SK-N-SH (cell line): ENCODE data around the gene ARHGAP6. TPM values are rescaled to one million over a fixed set of nuclear protein-coding genes. Genes with fewer than 3 reads are reported as not detected.

Experiments used
- CTCF ChIA-PET: fragments of 300-600, 350-600 bp; formaldehyde crosslinking; extraction: SDS; loops from one replicate; lab custom pipeline; 2021; lab: Yijun Ruan, JAX
- POLR2A ChIA-PET: fragments of 350-600 bp; sonication (Branson Sonifier 250); formaldehyde crosslinking; extraction: SDS; loops from one replicate; lab custom pipeline; 2020; ENCODE audit warnings: antibody characterized with exemption, inconsistent platforms; lab: Yijun Ruan, JAX
- DNase-seq: peaks from one replicate; pipeline ENCODE4 v3.0.0; 2012
- H2AFZ ChIP-seq: fragments of 200-600 bp; sonication (generic); 2 replicates; pipeline ENCODE4 v1.8.1; 2016; ENCODE audit warnings: antibody characterized with exemption, mild to moderate bottlenecking, low read depth
- H3F3A ChIP-seq: fragments of 200-600 bp; sonication (generic); replicated peaks from 2 replicates; pipeline ENCODE3; 2016; ENCODE audit warnings: antibody characterized with exemption, mild to moderate bottlenecking; ENCODE audit not compliant: insufficient read depth
- H3K27ac ChIP-seq, 2 experiments: fragments of 200-500 bp in 1 of 2; fragments of 200-600 bp in 1 of 2; sonication (Bioruptor generic) in 1 of 2; sonication (generic), shearing (Covaris generic) in 1 of 2; 2 replicates each; pipeline versions ENCODE4 v1.5.1 to v1.6.1; 2014 to 2016; ENCODE audit warnings: low read depth in 2 of 2, inconsistent platforms in 1 of 2, low read length in 1 of 2, mild to moderate bottlenecking in 1 of 2, mixed read lengths in 1 of 2
- H3K27me3 ChIP-seq: fragments of 200-600 bp; sonication (generic), shearing (Covaris generic); 2 replicates; pipeline ENCODE4 v1.6.1; 2016; ENCODE audit warnings: mixed run types; ENCODE audit not compliant: insufficient read depth
- H3K36me3 ChIP-seq, 2 experiments: fragments of 200-500 bp in 1 of 2; fragments of 200-600 bp in 1 of 2; sonication (Bioruptor generic) in 1 of 2; sonication (generic) in 1 of 2; replicated peaks in 1 of 2; 2 replicates each; pipeline versions ENCODE3 to v1.5.1; 2014 to 2016; ENCODE audit warnings: low read length in 1 of 2, mild to moderate bottlenecking in 1 of 2; ENCODE audit not compliant: insufficient read depth in 2 of 2, control insufficient read depth in 1 of 2
- H3K4me1 ChIP-seq, 2 experiments: fragments of 200-500 bp in 1 of 2; fragments of 200-600 bp in 1 of 2; sonication (Bioruptor generic) in 1 of 2; sonication (generic), shearing (Covaris generic) in 1 of 2; 2 replicates each; pipeline versions ENCODE4 v1.5.1 to v1.6.1; 2014 to 2016; ENCODE audit warnings: low read depth in 1 of 2, low read length in 1 of 2, mixed run types in 1 of 2; ENCODE audit not compliant: insufficient read depth in 2 of 2, control insufficient read depth in 1 of 2
- H3K4me2 ChIP-seq: fragments of 200-600 bp; sonication (generic), shearing (Covaris generic); 2 replicates; pipeline ENCODE4 v1.6.1; 2017; ENCODE audit warnings: mixed run types
- H3K4me3 ChIP-seq, 2 experiments: fragments of 200-500 bp in 1 of 2; fragments of 200-600 bp in 1 of 2; sonication (Bioruptor generic) in 1 of 2; sonication (generic), shearing (Covaris generic) in 1 of 2; 2 replicates each; pipeline versions ENCODE4 v1.5.1 to v1.8.1; 2014 to 2016; ENCODE audit warnings: low read depth in 2 of 2, inconsistent platforms in 1 of 2, low read length in 1 of 2, mild to moderate bottlenecking in 1 of 2, mixed read lengths in 1 of 2, moderate library complexity in 1 of 2
- H3K79me2 ChIP-seq: fragments of 200-600 bp; sonication (generic); 2 replicates; pipeline ENCODE4 v1.8.1; 2017; ENCODE audit warnings: mild to moderate bottlenecking; ENCODE audit not compliant: insufficient read depth
- H3K9ac ChIP-seq: fragments of 200-600 bp; sonication (generic); 2 replicates; pipeline ENCODE4 v1.6.1; 2017; ENCODE audit warnings: mixed run types
- H3K9me2 ChIP-seq: fragments of 200-600 bp; sonication (generic); 2 replicates; pipeline ENCODE4 v1.6.1; 2017; ENCODE audit warnings: mixed run types
- H3K9me3 ChIP-seq: fragments of 200-600 bp; sonication (generic); 2 replicates; pipeline ENCODE4 v1.6.1; 2017; ENCODE audit warnings: mixed run types, mild to moderate bottlenecking, moderate library complexity
- H4K20me1 ChIP-seq: fragments of 200-600 bp; sonication (generic); 2 replicates; pipeline ENCODE4 v1.6.1; 2017; ENCODE audit warnings: mild to moderate bottlenecking, mixed run types; ENCODE audit not compliant: insufficient read depth
- CHD2 ChIP-seq: fragments of 150-350 bp; IDR thresholded peaks from 2 replicates; pipeline ENCODE4 v1.6.1; 2018; ENCODE audit warnings: low read length; ENCODE audit not compliant: partially characterized antibody
- CTCF ChIP-seq: fragments of 200-600 bp; sonication (generic); IDR thresholded peaks from 2 replicates; pipeline ENCODE4 v1.6.1; 2017; ENCODE audit warnings: antibody characterized with exemption, mild to moderate bottlenecking, moderate library complexity
- FOXM1 ChIP-seq: IDR thresholded peaks from 2 replicates; pipeline ENCODE4 v1.4.0; 2012; ENCODE audit warnings: low read depth, mild to moderate bottlenecking
- IRF3 ChIP-seq: fragments of 150-350 bp; IDR thresholded peaks from 2 replicates; pipeline ENCODE4 v1.6.1; 2016; ENCODE audit warnings: mild to moderate bottlenecking, low read depth, low read length
- MXI1 ChIP-seq: IDR thresholded peaks from 2 replicates; pipeline ENCODE4 v1.6.1; 2012; ENCODE audit warnings: mild to moderate bottlenecking, low read depth, low read length, improper control_type of control experiment
- POLR2AphosphoS5 ChIP-seq: IDR thresholded peaks from 2 replicates; pipeline ENCODE4 v1.6.1; 2012; ENCODE audit warnings: low read depth, low read length
- RAD21 ChIP-seq: IDR thresholded peaks from 2 replicates; pipeline ENCODE4 v1.6.1; 2012; ENCODE audit warnings: mild to moderate bottlenecking, low read length
- RCOR1 ChIP-seq: fragments of 150-350 bp; IDR thresholded peaks from 2 replicates; pipeline ENCODE4 v1.6.1; 2017; ENCODE audit warnings: antibody characterized with exemption, low read length
- RXRA ChIP-seq: IDR thresholded peaks from 2 replicates; pipeline ENCODE4 v1.4.0; 2012; ENCODE audit warnings: low read depth, mild to moderate bottlenecking, borderline replicate concordance
- SIN3A ChIP-seq: IDR thresholded peaks from 2 replicates; pipeline ENCODE4 v1.6.1; 2012; ENCODE audit warnings: low read depth, mild to moderate bottlenecking, low read length, moderate library complexity, borderline replicate concordance
- TCF12 ChIP-seq: IDR thresholded peaks from 2 replicates; pipeline ENCODE4 v1.4.0; 2012
- WGBS: methylation state at CpG from one replicate; pipeline ENCODE4 v1.1.6; 2017; ENCODE audit warnings: low lambda C conversion rate; 5-methylcytosine and 5-hydroxymethylcytosine counted together
- polyA plus RNA-seq, 3 experiments: library from polyadenylated mRNA; depleted of rRNA; stranded (reverse); fragments of >200 nt; gene quantifications; 2 replicates each; pipeline ENCODE4 v1.2.3, GENCODE V29; 2012

ARHGAP6 gene
- polyA plus RNA-seq, 1 of the 3 experiments (the other 2 are of a cell fraction) = 0.16 TPM

DNA sequence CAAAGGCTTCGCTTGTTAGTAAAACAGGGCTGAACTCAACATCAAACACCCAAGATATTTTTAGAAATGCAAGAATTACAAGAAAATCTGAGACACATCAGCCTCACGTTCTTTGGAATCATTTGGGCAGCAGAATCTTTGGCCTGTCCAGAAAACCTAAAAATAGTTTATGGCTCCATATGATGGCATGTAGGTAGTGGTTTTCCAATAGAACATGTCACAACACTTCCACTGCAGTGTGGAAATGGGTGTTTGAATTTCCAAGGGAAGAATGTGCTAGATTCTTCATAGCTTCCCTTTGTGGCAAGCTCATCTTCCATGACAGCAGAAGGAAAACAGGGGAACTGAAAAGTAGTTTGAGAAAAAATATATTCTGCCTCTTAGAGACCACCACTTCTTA is 118.8 kb downstream of the ARHGAP6 start:
- POLR2A ChIA-PET = no interaction called here
- Histone ChIP-seq H3K4me2 (no peak overlapping the region), H3K4me1 (no peaks in the 10 kb centered on the region), H3K79me2 (no peaks in the 10 kb centered on the region), H3K9me3 (no peaks in the 10 kb centered on the region), H3K4me3 (no peak overlapping the region), H4K20me1 (no peaks in the 10 kb centered on the region), H3K36me3 (no peaks in the 10 kb centered on the region), H3F3A (no peaks in the 10 kb centered on the region), H3K9ac (no peak overlapping the region), H3K27me3 (no peaks in the 10 kb centered on the region), H3K9me2 (no peaks in the 10 kb centered on the region), H2AFZ (no peak overlapping the region), H3K27ac (no peak overlapping the region)
- WGBS = 9% methylated on average over 2 of the region's 2 CpGs
- TF ChIP-seq IRF3 = no peak
- no peak for TF ChIP-seq FOXM1
- no peak for TF ChIP-seq RCOR1
- TF ChIP-seq MXI1 = no peak
- no peak for TF ChIP-seq RXRA
- no peak for TF ChIP-seq RAD21
- no peak for TF ChIP-seq CHD2
- TF ChIP-seq POLR2AphosphoS5 = no peak
- TF ChIP-seq SIN3A = no peak
- CTCF ChIA-PET = no interaction called here
- DNase-seq = no peak

DNA sequence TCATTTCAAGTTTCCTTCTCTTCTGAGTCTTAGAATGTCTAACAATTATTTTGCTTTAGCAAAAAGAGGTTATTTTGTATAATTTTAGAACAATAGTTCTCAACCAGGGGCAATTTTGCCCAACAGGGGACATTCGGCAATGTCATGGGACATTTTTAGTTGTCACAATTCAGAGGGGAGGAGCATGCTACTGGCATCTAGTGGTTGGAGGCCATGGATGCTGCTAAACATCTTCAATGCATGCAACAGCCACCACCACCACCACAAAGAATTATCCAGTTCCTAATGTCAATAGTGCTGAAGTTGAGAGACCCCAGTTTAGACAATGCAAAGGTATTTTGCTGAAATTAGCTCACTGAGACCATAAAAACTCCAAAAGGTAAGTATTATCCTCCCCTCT is 122.5 kb downstream of the ARHGAP6 start:
- no peaks in the 10 kb centered on the region for H3K9me3 ChIP-seq
- no peak for DNase-seq
- H3K27me3 ChIP-seq = no peaks in the 10 kb centered on the region; the same call in 1 of the 2 replicates
- H3K9ac ChIP-seq = no peak overlapping the region
- POLR2A ChIA-PET = no interaction called here
- H3K4me3 ChIP-seq = no peak overlapping the region
- H2AFZ ChIP-seq = no peak overlapping the region
- no peaks in the 10 kb centered on the region for H3K4me1 ChIP-seq
- WGBS = 5% methylated on average over 1 of the region's 1 CpG
- H3K9me2 ChIP-seq = no peaks in the 10 kb centered on the region
- H3K36me3 ChIP-seq = no peaks in the 10 kb centered on the region
- CTCF ChIA-PET = interaction anchor here (0.8 kb wide), 1 partner anchor 215 kb away, joined by 3 read pairs; the partner anchor contains the start of gene MSL3
- H4K20me1 ChIP-seq = no peaks in the 10 kb centered on the region
- no peak overlapping the region for H3K4me2 ChIP-seq
- H3K27ac ChIP-seq = no peak overlapping the region
- no peaks in the 10 kb centered on the region for H3F3A ChIP-seq
- no peak for TF ChIP-seq TCF12
- TF ChIP-seq CTCF = peak; percentile 20; the same call in 1 of the 2 replicates
- no peaks in the 10 kb centered on the region for H3K79me2 ChIP-seq
